Keratinocyte (primary cell): ENCODE measurements around the gene PABPN1L. TPM values are rescaled to one million over a fixed set of nuclear protein-coding genes. Genes with fewer than 3 reads are reported as not detected.

ENCODE experiments used
- DNase-seq: peaks from one replicate; pipeline ENCODE4 v3.0.0-alpha.2; 2011; ENCODE audit warnings: low read depth, missing footprints, low spot score
- FAIRE-seq: peaks from 2 replicates; lab custom pipeline; 2011; peaks lifted over from hg19 to GRCh38; lab: Jason Lieb, UNC
- H2AFZ ChIP-seq: 2 replicates; pipeline ENCODE4 v1.6.0; 2012; ENCODE audit warnings: low read length, control low read depth, inconsistent platforms; ENCODE audit not compliant: control insufficient read depth
- H3K27ac ChIP-seq: 2 replicates; pipeline ENCODE4 v1.5.1; 2011; ENCODE audit warnings: low read length; ENCODE audit not compliant: control insufficient read depth, insufficient read depth
- H3K27me3 ChIP-seq: 3 replicates; pipeline ENCODE4 v1.6.0; 2011; ENCODE audit warnings: low read length; ENCODE audit not compliant: control insufficient read depth, insufficient read depth; ENCODE audit errors: extremely low read depth
- H3K36me3 ChIP-seq, 2 experiments: 2 replicates in 1 of 2; 3 replicates in 1 of 2; pipeline ENCODE4 v1.5.1; 2011; ENCODE audit warnings: low read length in 2 of 2, mild to moderate bottlenecking in 1 of 2; ENCODE audit not compliant: control insufficient read depth in 2 of 2, insufficient read depth in 2 of 2; ENCODE audit errors: extremely low read depth in 1 of 2
- H3K4me1 ChIP-seq: 3 replicates; pipeline ENCODE4 v1.5.1; 2011; ENCODE audit warnings: low read length; ENCODE audit not compliant: control insufficient read depth, insufficient read depth; ENCODE audit errors: extremely low read depth
- H3K4me2 ChIP-seq: 3 replicates; pipeline ENCODE4 v1.6.0; 2011; ENCODE audit warnings: low read depth, low read length; ENCODE audit not compliant: control insufficient read depth, insufficient read depth; ENCODE audit errors: extremely low read depth
- H3K4me3 ChIP-seq, 3 experiments: fragments of 200-600 bp in 1 of 3; sonication (generic) in 1 of 3; 2 replicates in 2 of 3; 3 replicates in 1 of 3; pipeline ENCODE4 v1.5.1; 2011 to 2016; ENCODE audit warnings: low read length in 3 of 3, mild to moderate bottlenecking in 3 of 3, control low read depth in 2 of 3, inconsistent platforms in 1 of 3, low read depth in 1 of 3, mixed read lengths in 1 of 3, mixed run types in 1 of 3, moderate library complexity in 1 of 3; ENCODE audit not compliant: control insufficient read depth in 2 of 3, insufficient read depth in 2 of 3; ENCODE audit errors: extremely low read depth in 1 of 3
- H3K79me2 ChIP-seq: 2 replicates; pipeline ENCODE4 v1.6.0; 2012; ENCODE audit warnings: low read length; ENCODE audit not compliant: control insufficient read depth, insufficient read depth
- H3K9ac ChIP-seq: 3 replicates; pipeline ENCODE4 v1.6.0; 2011; ENCODE audit warnings: low read length; ENCODE audit not compliant: control insufficient read depth, insufficient read depth; ENCODE audit errors: extremely low read depth
- H3K9me1 ChIP-seq: 3 replicates; pipeline ENCODE4 v1.6.0; 2011; ENCODE audit warnings: low read length; ENCODE audit not compliant: control insufficient read depth, insufficient read depth; ENCODE audit errors: extremely low read depth
- H3K9me3 ChIP-seq: 2 replicates; pipeline ENCODE4 v1.5.1; 2012; ENCODE audit warnings: low read depth, low read length; ENCODE audit not compliant: control insufficient read depth
- H4K20me1 ChIP-seq: 3 replicates; pipeline ENCODE4 v1.6.0; 2011; ENCODE audit warnings: low read length; ENCODE audit not compliant: control insufficient read depth, insufficient read depth; ENCODE audit errors: extremely low read depth
- EZH2 ChIP-seq: IDR thresholded peaks from one replicate; pipeline ENCODE4 v1.6.1; 2012; ENCODE audit warnings: inconsistent platforms, mild to moderate bottlenecking, low read length, moderate library complexity
- dilution Hi-C: fragments of 300-500 bp; cut with MboI; formaldehyde crosslinking; loops from one replicate; pipeline ENCODE4 v1.7.0; 2020; ENCODE audit warnings: low sequenced_read_pairs; ENCODE audit not compliant: extremely low pct_ligation_motif_present
- polyA plus RNA-seq, 5 experiments: library from polyadenylated mRNA; depleted of rRNA in 3 of 5; stranded (reverse) in 3 of 5; stranded (forward) in 1 of 5; unstranded in 1 of 5; fragments of >200 nt; gene quantifications; 1 replicate in 1 of 5; 2 replicates in 3 of 5; 3 replicates in 1 of 5; pipeline versions ENCODE4 v1.2.1 to v1.2.3, GENCODE V29; 2011 to 2012; ENCODE audit warnings: missing spikeins in 2 of 5, low read depth in 1 of 5, low replicate concordance in 1 of 5
- TF ChIP-seq, protein P1 (sequence below), 3 experiments: IDR thresholded peaks in 1 of 3; conservative IDR thresholded peaks in 1 of 3; optimal IDR thresholded peaks in 1 of 3; 2 replicates in 2 of 3; 3 replicates in 1 of 3; pipeline versions ENCODE3 to v1.5.1; 2011; ENCODE audit warnings: low read length in 3 of 3, mild to moderate bottlenecking in 3 of 3, moderate library complexity in 2 of 3, control low read depth in 1 of 3, inconsistent platforms in 1 of 3; ENCODE audit not compliant: insufficient read depth in 2 of 3; ENCODE audit errors: extremely low read depth in 1 of 3

Gene PABPN1L
- polyA plus RNA-seq, 1 donor (not counting 4 experiments of a cell fraction or from before 2014, with no cell fraction given) = not detected

- Histone ChIP-seq H3K9me1 (no peaks in the 10 kb centered on the region), H2AFZ (no peak overlapping the region), H3K4me2 (no peak overlapping the region), H3K36me3 (peaks cover 0 to under 1% of the 10 kb centered on the region in 2 experiments), H3K79me2 (peaks cover 10% of the 10 kb centered on the region), H3K27ac (no peak overlapping the region), H3K27me3 (no peaks in the 10 kb centered on the region), H3K4me3 (no peak overlapping the region), H3K4me1 (peaks cover 26% of the 10 kb centered on the region), H3K9me3 (no peaks in the 10 kb centered on the region), H4K20me1 (no peaks in the 10 kb centered on the region), H3K9ac (no peak overlapping the region)
- FAIRE-seq (no peak), DNase-seq (no peak)
- dilution Hi-C loops = no loop called here
- TF ChIP-seq, protein P1, sequence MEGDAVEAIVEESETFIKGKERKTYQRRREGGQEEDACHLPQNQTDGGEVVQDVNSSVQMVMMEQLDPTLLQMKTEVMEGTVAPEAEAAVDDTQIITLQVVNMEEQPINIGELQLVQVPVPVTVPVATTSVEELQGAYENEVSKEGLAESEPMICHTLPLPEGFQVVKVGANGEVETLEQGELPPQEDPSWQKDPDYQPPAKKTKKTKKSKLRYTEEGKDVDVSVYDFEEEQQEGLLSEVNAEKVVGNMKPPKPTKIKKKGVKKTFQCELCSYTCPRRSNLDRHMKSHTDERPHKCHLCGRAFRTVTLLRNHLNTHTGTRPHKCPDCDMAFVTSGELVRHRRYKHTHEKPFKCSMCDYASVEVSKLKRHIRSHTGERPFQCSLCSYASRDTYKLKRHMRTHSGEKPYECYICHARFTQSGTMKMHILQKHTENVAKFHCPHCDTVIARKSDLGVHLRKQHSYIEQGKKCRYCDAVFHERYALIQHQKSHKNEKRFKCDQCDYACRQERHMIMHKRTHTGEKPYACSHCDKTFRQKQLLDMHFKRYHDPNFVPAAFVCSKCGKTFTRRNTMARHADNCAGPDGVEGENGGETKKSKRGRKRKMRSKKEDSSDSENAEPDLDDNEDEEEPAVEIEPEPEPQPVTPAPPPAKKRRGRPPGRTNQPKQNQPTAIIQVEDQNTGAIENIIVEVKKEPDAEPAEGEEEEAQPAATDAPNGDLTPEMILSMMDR (optimal IDR thresholded peaks at IDR 0.05 in 1 of 3, IDR thresholded peaks at IDR 0.05 in 1 of 3, conservative IDR thresholded peaks at IDR 0.05 in 1 of 3; ENCODE audit: extremely low read depth in 1 of 3, insufficient read depth in 2 of 3, low read length in 3 of 3) = no peak
- no peak for TF ChIP-seq EZH2
These were observed 51.2 kb downstream of the PABPN1L start for GRCh38 chr16:88815227-88815626.

DNA sequence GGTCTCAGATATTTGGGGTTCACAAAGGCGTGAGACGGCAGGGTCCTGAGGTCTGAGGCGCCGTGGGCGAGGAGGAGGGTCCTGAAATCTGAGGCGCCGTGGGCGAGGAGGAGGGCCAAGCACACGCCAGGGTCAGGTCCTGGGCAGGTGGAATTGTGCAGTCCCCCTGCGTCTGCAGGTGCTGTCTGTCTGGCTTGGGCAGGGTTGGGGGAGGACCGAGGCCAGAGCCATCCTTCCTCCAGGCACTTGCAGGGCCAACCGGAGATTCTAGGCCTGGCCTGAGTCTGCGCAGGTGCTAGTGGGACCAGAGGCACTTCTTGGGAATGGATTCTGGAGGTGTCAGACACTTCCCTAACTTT lies 52.3 kb downstream of the PABPN1L start:
- no peak for DNase-seq
- H3K4me3 ChIP-seq = no peak overlapping the region
- H3K79me2 ChIP-seq = peaks cover 19% of the 10 kb centered on the region
- peaks cover 33% of the 10 kb centered on the region for H3K4me1 ChIP-seq
- TF ChIP-seq, protein P1 (optimal IDR thresholded peaks at IDR 0.05 in 1 of 3, IDR thresholded peaks at IDR 0.05 in 1 of 3, conservative IDR thresholded peaks at IDR 0.05 in 1 of 3; ENCODE audit: extremely low read depth in 1 of 3, insufficient read depth in 2 of 3, low read length in 3 of 3) = no peak
- no peak for TF ChIP-seq EZH2
- no peaks in the 10 kb centered on the region for H4K20me1 ChIP-seq
- H3K27ac ChIP-seq = no peak overlapping the region
- dilution Hi-C loops = no loop called here
- peaks cover 5 to 10% of the 10 kb centered on the region in 2 experiments for H3K36me3 ChIP-seq
- no peak overlapping the region for H3K9ac ChIP-seq
- no peak for FAIRE-seq
- H3K27me3 ChIP-seq = no peaks in the 10 kb centered on the region
- no peaks in the 10 kb centered on the region for H3K9me3 ChIP-seq
- peaks cover 4% of the 10 kb centered on the region for H3K9me1 ChIP-seq
- no peak overlapping the region for H3K4me2 ChIP-seq
- no peak overlapping the region for H2AFZ ChIP-seq

Other genes with a start within 250 kb of the PABPN1L start
- not detected in 3 replicates for gene IL17C, start 228.1 kb downstream of the PABPN1L start, polyA plus RNA-seq
- gene CYBA, start 215.6 kb downstream of the PABPN1L start, polyA plus RNA-seq = 4.4 to 22.7 TPM (median 7.7 TPM) in 3 replicates
- 59.6 to 85.7 TPM (median 70.6 TPM) in 3 replicates for gene MVD, start 203.6 kb downstream of the PABPN1L start, polyA plus RNA-seq
- not detected in 3 replicates for gene SNAI3, start 180.2 kb downstream of the PABPN1L start, polyA plus RNA-seq
- gene RNF166, start 160.3 kb downstream of the PABPN1L start, polyA plus RNA-seq = 3.2 to 4.7 TPM (median 3.4 TPM) in 3 replicates
- gene CTU2, start 160.2 kb downstream of the PABPN1L start, polyA plus RNA-seq = 6.3 to 10.0 TPM (median 7.4 TPM) in 3 replicates
- gene PIEZO1, start 81.4 kb downstream of the PABPN1L start, polyA plus RNA-seq = 62.8 to 136 TPM (median 120 TPM) in 3 replicates
- gene CDT1, start 62.9 kb downstream of the PABPN1L start, polyA plus RNA-seq = 1.0 to 4.9 TPM (median 2.0 TPM) in 3 replicates
- gene APRT, start 54.7 kb downstream of the PABPN1L start, polyA plus RNA-seq = 91.4 to 177 TPM (median 106 TPM) in 3 replicates
- 8.3 to 9.6 TPM (median 9.3 TPM) in 3 replicates for gene GALNS, start 9.7 kb downstream of the PABPN1L start, polyA plus RNA-seq
- gene TRAPPC2L, start 9.5 kb downstream of the PABPN1L start, polyA plus RNA-seq = 49.5 to 170 TPM (median 139 TPM) in 3 replicates
- 0.08 to 0.24 TPM (median 0.18 TPM) in 3 replicates for gene CBFA2T3, start 110.5 kb upstream of the PABPN1L start, polyA plus RNA-seq
- 9.8 to 13.4 TPM (median 11.2 TPM) in 3 replicates for gene ACSF3, start 227.2 kb upstream of the PABPN1L start, polyA plus RNA-seq